GM19455 (cell line): ENCODE data around the gene ZNF474.

ENCODE experiments used
- ATAC-seq: cut with Tn5 transposase; IDR thresholded peaks from one replicate; pipeline ENCODE4 v1.9.1; 2021; ENCODE audit not compliant: unreplicated experiment

ZNF474 gene

DNA sequence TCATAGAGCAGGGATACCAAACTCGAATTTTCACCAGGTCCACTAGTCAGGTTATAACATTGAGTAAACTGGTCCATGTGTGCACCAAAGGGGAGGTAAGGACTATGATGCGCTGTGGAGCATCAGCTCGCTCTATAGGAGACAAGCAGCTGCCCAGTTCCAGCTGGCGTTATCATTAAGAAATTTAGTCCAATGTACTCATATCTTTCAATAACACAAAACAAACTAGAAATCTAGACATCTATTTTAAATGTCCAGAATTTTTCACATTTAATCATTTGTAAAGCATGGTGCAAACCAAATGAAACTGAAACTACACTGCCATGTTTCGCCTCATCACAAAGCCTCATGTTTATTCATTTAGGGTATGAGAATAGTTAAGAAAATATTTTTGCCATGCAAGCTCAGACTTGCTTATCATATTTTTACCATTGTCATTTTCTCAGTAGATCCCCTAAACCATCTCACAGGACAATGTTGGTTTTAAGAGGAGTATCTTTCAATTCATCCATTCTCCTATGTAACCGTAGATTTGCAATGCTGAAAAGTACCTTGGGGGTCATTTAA lies 50.9 kb downstream of the ZNF474 start:
- no peak for ATAC-seq

DNA sequence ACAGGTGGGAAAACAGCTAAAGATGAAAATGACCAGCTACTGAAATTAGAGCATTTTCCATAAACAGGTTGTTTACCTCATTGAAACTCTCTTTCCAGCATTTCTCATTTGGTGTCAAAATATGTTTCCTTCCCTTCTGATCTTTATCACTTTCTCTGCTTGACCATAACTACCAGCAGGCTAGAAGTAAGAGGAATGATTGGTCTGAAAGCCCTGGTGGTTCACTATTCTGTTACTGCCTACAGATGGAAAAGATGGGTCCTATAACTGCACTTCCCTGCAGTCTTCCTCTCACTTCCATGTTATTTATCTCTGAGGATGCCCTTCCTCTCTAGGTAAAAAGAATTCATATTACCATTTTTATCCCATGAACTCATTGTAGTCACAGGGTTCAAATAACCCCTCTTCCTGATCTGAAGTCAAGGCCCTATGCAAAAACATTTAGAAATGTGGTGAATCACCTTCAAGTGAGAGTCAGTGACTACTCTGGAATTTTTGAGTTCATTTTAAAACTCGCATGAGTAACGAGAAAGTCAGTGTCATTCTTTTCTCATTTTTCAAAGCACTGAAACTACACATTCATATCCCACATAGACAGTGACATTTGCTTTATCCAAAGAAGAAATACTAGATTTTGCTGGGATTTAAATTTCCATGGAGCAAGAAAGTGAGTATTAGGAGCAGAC lies 51.7 kb downstream of the ZNF474 start:
- ATAC-seq, result no peak

DNA sequence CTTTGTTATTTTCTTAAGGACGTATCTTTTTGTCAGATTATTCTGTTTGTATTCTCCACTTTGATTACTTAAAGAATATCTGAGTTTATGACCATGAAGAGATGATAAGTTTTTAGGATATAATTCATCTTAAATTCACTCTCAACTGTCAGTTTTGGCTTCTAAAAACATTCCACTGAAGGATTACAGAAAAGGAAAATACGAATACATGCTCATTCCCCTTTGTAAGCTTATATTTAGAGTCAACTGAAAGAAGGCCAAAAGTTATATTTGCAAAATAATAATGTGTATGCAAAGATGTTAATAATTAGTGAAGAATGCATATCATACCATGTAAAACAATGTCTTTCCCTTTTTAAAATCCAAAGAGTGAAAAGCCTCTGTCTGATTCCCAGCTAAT lies 52.5 kb downstream of the ZNF474 start:
- no peak for ATAC-seq

DNA sequence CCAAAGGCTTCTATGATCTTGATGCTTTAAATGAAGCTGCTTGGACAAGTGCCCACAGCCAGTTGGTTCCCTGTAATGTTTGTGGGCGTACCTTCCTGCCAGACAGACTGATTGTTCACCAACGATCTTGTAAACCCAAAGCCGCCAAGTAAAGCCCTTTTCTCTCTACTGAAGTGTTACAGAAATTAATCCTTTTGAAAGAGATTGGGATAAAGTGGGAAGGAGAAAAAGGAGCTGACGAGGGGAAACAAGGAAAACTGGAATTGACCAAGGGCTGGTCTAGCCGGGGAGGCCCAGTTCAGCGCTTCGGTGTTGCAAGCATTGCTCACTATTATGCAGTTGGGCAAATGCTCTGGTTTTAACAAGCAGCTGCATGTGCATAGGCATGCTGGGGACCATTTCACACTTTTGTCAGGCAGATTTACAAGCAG lies 53.2 kb downstream of the ZNF474 start:
- no peak for ATAC-seq

DNA sequence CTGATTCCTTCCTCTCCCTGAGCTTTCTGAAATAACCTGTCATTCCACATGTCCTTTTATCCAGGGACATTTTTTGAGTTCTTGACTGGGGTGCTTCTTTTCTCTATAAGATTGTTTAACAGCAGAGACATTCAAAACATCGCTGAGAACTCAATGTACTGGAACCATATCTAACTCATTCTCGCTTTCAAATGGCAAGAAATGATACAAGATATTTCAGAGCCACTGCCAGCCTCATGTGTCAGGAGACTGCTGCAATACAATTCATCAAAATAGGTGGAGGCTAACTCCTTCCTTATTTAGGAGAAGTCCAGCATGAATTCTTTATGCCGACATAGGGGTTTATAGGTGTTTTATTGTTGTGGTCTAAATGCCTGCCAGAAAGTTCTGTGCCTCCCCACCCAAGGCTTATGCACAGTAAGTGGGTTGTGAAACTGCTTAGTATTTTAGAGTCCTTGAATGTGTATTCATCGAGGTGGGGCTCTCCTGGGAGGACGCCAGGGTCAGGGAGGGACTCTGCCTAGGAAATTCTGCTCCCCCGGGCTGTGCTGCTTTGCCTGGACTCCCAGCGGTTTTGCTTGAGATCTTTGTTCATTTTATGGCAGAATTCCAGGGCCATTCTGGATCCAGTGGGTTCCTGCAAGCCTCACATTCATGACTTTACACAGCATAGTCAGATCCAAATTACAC lies 53.9 kb downstream of the ZNF474 start:
- ATAC-seq, result no peak

DNA sequence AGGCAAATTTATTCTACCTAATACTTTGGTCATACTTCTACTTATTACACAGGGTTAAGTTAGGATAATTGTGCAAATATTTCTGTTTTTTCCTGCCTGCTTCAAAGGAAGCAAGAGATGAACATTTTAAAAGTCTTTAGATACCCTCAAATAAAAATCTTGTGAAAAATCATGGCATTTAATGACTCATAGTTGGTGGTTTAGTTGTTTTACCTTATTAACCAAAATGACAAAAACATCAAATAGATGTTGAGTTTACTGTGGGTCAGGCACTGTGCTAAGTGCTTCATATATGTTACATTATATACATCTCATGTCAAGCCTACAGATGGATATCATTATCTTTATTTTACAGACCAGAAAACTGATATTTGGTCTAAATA lies 54.4 kb downstream of the ZNF474 start:
- no peak for ATAC-seq

DNA sequence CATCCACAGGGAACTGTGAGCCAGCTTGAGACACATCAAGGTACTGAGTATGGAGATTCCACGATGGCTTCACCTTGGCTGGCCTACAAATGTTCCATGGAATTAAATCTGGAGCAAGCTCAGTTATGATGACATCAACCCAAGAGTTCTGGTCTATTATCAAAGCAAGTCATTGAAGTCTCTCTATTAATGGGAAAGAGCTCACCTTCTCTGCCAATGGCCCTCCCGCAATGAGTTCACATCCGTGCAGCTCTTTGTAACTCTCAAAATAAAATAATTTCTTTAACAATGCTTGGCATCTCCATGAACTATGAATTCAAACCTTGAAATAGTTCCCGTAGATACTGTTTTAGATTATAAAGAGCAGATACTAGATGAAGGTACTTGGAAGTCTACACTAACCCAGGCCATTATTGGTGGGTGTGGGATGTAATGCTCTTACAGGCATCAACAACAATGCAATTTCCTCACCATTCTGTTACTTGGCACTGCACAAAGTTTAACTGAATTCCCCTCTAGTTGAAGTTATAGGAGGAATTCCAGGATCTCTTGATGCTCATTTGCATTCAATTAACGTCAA lies 55.4 kb downstream of the ZNF474 start:
- no peak for ATAC-seq

DNA sequence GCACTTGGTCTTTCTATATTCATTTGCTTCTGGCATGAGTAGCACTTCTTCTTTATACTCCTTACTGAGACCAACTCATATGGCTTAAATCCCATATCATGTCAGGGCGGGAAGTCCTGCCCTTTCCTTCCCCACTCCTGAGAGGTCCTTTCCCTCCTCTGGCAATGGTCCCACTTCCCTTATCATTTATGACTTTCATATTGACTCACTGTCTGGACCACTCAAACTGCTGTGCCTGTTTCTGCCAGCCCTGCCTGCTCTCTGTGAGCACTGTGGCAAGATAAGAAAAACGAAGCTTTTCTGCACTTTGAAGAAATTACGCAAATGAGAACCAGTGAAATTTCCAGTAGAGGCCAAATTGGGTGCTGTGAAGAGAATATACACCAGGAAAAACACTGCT lies 58.1 kb downstream of the ZNF474 start:
- ATAC-seq, result no peak

DNA sequence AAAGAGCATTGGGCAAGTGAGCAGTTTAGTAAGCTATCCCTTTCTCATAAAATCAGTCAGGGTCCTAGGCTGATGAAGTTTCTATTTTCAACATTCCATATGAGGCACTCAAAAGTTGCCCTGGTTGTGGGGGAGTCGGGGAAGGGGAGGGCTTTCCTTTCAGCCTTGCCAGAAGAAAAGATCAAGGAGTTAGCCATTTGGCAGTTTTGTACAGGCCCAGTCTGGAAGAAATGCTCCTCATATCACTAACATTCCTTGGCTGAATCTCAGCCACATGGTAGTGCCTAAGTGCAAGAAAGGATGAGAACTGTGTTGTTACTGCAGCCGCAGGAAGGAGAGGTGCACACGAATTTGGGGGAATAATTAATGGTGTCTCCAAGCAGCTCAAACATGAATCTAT lies 60.8 kb downstream of the ZNF474 start:
- ATAC-seq, result no peak

DNA sequence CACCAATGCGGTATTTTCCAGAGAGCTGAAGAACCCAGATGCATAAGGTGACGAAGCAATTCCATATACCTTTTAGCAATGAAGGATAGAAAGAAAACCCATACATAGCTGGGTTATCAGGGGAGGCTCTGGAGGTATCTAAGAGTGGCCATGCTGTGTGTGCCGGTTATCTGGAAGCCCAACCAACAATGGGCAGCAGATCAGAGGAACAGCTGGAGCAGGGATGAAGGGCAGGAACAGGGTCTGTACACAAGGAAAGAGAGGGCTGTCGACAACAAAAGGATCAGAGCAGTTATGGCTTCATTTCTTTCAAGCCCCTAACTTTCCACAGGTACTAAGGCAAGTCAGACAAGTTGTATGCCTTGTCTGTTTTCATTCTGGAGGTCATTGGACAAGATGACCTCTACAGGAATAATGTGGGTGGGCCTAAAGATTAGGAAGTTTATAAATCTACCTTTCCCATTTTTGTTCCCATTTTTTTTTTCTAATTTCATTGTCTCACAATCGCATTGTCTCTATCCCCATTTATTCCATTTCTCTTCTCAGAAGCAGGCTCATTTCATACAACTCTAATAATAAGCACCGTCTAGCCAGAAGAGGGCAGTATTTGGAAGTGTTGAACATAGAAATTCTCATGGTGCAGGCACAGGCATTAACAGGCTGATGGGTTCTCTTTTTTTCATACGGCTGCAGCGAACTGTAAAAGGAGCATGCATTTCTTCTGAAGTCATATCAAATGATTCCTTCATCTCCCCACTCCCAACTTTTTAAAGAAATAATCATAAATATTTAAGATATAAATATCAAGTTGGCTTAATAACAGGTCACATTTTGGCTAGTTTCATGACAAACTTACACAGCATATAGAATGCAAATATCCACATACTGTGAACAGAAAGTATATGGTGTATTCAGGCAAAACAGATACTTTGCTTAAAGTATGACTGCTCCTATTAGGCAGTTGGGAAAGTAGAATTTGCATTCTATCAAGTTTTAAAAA lies 63.5 kb downstream of the ZNF474 start:
- ATAC-seq, result peak; percentile 82

DNA sequence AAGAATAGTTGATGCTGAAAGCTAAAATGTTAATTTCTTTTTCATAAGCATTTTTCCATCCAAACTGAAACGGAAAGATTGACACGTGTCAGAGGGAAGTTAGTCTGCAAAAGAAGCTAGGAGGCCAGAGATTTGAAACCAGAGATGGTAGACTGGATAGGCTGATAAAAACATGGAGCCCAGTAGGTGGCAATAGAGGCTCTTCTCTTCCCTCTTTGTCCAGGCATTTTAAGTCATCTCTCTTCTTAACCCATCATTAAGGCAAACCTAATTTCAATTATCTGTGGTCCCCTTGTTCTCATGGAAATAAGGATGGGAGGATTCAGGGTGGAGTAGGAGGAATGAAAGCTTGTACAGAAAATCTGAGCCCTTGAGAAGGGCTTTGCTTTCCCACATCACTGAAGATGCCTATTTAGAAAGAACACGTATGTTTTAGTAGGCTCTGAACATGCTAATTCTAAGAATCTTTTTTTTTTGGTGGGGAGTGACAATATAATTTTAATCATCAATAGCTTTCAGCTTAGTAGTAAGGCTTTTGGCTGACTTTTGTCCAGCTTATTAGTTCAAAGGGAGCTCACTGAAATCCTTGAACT lies 66.6 kb downstream of the ZNF474 start:
- ATAC-seq, result no peak

DNA sequence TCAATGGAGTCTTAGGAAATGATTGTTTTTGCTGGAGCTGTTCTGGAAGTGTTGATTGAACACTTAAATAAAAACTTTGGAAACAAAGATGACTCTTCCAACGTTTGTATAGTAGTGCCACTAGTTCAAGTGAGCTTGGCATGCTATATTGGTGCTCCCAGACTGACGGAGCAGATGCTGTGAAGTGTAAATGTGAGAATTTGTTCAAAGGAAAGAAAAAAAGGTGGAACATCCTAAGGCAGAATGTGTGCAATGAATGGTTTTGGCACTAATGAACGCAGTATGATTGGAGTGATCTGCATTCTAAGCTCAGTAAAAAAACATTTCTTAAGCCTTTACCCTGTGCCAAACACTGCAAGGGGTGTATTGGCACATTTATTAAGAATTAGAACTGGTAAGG lies 69.8 kb downstream of the ZNF474 start:
- no peak for ATAC-seq

DNA sequence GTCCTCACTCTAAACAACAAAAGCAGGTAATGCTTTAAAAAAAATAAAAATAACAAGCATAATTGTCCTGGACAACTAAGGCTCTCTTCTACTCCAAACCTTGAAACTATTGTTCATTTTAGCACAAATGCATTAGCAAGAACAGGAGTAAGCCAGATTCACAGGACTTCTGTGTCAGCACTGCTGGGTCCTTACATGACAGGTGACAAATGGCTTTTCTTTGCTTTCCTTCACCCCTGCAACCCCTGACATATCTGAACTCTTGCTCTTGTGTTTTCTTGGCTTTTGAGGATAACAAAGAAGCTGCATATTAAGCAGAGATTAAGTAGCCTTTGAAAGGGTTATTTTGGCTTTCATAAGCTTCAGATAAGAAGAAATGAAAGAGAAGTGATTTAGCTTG lies 71.1 kb downstream of the ZNF474 start:
- no peak for ATAC-seq

DNA sequence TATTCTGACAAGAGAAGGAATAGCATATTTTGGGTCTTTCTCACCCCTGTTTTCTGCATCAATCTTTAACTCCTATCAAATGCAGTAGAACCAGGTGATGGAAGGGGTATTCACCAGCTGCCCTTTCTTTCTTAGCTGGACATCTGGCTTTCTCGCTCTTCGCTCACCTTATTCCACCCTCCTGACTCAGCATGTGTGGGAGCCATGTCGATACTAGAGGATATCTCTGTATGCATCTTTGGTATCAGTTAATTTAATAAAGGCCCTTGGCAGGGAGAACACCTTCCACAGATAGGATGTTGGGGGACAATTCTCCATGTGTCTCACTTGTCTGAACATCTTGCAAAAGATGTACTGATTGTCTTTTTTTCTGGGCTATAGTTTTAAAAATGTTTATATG lies 71.5 kb downstream of the ZNF474 start:
- no peak for ATAC-seq

DNA sequence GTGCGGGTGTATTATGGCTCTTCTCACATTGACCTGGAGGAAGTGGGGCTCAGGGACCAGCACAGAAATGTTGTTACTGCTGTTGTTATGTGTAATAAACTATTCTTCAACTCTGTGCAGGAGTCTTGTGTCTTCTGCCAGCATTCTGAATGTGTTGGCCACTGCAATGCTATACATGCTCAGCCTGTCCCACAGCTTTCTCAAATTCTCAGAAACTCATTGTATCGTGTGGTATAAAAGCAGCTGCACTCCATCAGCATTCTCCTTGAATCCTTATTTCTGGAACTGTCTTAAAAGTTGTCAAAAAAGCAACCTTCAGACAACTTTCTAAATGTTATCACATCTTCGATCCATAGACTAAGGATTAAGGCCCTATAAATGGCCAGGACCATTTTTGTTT lies 72.0 kb downstream of the ZNF474 start:
- ATAC-seq, result no peak

DNA sequence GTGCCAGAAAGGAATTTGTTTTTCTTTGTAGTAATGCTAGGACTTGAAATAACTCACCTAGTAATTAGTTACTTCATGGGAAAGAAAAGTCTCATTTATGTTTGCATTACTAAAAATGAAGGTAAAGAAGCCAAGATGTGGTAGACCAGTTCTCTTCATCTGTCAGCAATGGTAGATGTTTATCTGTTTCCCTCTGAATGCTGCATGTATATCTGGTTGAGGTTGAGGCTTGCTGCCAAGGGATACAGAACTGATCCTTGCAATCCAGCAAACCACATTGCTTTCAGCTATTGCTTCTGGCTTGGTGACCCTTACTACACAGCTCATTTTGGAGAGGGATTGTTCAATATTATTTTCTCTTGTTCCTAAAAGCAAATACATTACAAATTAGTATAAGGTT lies 73.6 kb downstream of the ZNF474 start:
- ATAC-seq, result no peak
